Breast epithelium (tissue), 3 donors: Measurements from ENCODE around the gene GIGYF2.

Experiments used
- CTCF ChIP-seq, 3 donors: fragments of 450-650 bp; IDR thresholded peaks; one replicate each; pipeline ENCODE4 v1.5.1; 2016 to 2017; ENCODE audit warnings: antibody characterized with exemption in 3 of 3, mild to moderate bottlenecking in 3 of 3, moderate library complexity in 3 of 3
- POLR2AphosphoS5 ChIP-seq, 3 donors: sonication (generic); formaldehyde crosslinking; IDR thresholded peaks; one replicate each; pipeline ENCODE4 v1.6.1; 2017; ENCODE audit warnings: antibody characterized with exemption in 3 of 3

- TF ChIP-seq CTCF (IDR thresholded peaks at IDR 0.05) = no peak
- no peak for TF ChIP-seq POLR2AphosphoS5 (IDR thresholded peaks at IDR 0.05)
Observed at GRCh38 chr2:232721261-232721660, 24.1 kb downstream of the GIGYF2 start.
